B cell (primary cell): Measurements from ENCODE around the gene COMMD7.

ENCODE experiments used
- CTCF ChIP-seq: fragments of 200-600 bp; IDR thresholded peaks from one replicate; pipeline ENCODE4 v1.8.0; 2022; ENCODE audit warnings: antibody characterized with exemption, mild to moderate bottlenecking
- EZH2 ChIP-seq: IDR thresholded peaks from 2 replicates; pipeline ENCODE4 v1.6.1; 2012; ENCODE audit warnings: borderline replicate concordance, low read depth, mild to moderate bottlenecking, moderate library complexity, low read length; ENCODE audit not compliant: insufficient read depth, poor library complexity, severe bottlenecking

GRCh38 chr20:32742322-32743236 is 688 bp downstream of the COMMD7 start:
- TF ChIP-seq CTCF, result no peak
- TF ChIP-seq EZH2, result no peak
